ENCODE measurements around the gene PABPN1L.

The PABPN1L gene

DNA sequence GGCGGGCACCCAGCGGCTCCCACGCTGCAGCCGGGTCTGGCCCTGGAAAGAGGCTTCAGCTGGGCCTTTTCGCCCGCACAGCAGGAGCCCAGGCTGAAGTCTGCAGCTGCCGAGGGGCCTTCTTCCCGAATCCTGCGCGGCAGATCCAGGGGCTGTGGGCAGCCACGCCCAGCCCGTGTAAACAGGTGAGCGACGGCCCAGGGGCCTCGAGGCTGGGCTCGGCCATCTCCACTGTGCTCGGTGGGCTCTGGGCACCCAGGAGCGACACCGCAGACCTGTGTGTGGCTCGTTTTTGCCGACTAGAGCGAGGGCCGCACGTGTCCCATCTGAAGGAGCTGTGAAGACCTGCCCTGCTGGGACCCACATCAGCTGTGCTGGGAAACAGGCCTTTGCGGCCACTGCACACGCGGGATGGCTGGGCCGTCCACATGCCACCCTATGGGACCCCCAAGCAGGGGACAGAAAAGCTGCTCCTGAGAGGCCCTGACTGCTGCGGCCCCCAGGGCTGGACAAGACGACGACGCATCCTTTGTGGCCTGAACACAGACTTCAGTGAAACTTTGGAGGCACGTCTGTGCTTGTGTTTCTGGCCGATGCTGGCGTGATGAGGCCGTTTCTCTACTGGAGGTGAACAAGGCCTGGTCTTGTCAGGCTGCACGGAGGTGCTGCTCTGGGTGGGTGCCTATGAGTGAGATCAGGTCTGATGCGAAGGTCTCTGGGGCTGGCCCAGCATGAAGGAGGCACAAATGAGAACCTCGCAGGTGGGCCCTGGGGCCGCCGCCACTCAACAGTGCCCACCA is 49.5 kb downstream of the PABPN1L start:
- ATAC-seq (ENCODE audit: low read depth) (no peak), DNase-seq (ENCODE audit: low spot score) (no peak)
- Histone ChIP-seq H3K4me1 (ENCODE audit: insufficient read depth, poor library complexity, severe bottlenecking) (no peaks in the 10 kb centered on the region), H3K27ac (ENCODE audit: poor library complexity, severe bottlenecking) (no peak overlapping the region), H3K27me3 (ENCODE audit: insufficient read depth, poor library complexity, severe bottlenecking) (no peaks in the 10 kb centered on the region), H3K4me3 (ENCODE audit: severe bottlenecking) (no peak overlapping the region), H3K36me3 (ENCODE audit: low read depth) (no peaks in the 10 kb centered on the region), H3K9me3 (ENCODE audit: severe bottlenecking) (no peaks in the 10 kb centered on the region)
- no peak for TF ChIP-seq CTCF (IDR thresholded peaks at IDR 0.05; ENCODE audit: poor library complexity, severe bottlenecking)

DNA sequence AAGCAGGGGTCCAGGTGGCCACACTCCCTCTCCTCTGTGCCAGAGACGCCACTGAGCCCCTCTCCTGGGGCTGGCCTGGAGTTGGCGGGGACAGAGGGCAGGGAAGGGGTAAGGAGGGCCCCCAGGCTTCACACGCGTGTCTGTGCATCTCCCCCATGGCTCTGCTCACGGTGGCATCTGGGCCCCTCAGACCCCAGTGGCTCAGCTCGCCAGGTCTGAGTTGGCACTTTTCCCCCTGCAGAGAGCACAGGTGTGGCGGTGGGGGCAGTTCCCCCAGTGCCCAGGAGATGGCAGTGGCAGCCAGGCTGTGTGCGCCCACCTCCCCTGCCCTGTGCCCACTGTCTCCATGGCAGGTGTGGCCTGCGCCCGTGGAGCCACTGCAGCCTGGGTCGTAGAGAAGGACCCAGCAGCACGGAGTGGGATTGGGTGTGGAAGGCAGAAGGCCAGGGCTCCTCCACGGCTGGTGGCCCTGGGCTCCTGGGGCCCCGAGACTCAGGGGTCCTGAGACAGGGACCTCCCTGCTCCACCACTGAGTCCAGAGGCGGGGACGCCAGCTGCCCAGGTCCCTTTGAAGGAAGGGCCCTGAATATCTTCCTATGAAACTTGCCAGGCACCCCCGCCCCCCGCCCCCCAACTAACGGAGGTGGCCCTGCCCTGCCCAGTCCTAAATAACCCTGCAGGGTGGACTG is 50.4 kb downstream of the PABPN1L start:
- ATAC-seq (ENCODE audit: low read depth) (peak; percentile 8; the same call in 1 of the 3 replicates), DNase-seq (ENCODE audit: low spot score) (no peak)
- H3K9me3 ChIP-seq (ENCODE audit: severe bottlenecking), result no peaks in the 10 kb centered on the region

GRCh38 chr16:88815227-88815626 is 51.2 kb downstream of the PABPN1L start:
- H3K27me3 ChIP-seq (ENCODE audit: insufficient read depth, poor library complexity, severe bottlenecking), result no peaks in the 10 kb centered on the region
- H3K4me1 ChIP-seq (ENCODE audit: insufficient read depth, poor library complexity, severe bottlenecking), result peaks cover 4% of the 10 kb centered on the region
- H3K27ac ChIP-seq (ENCODE audit: poor library complexity, severe bottlenecking), result no peak overlapping the region
- DNase-seq (ENCODE audit: low spot score) (no peak), ATAC-seq (ENCODE audit: low read depth) (no peak)
- H3K36me3 ChIP-seq (ENCODE audit: low read depth), result peaks cover 5% of the 10 kb centered on the region
- no peak for TF ChIP-seq CTCF (IDR thresholded peaks at IDR 0.05; ENCODE audit: poor library complexity, severe bottlenecking)
- no peaks in the 10 kb centered on the region for H3K9me3 ChIP-seq (ENCODE audit: severe bottlenecking)
- H3K4me3 ChIP-seq (ENCODE audit: severe bottlenecking), result no peak overlapping the region

More for the DNA sequence above, 50.4 kb downstream of the PABPN1L start:
- Histone ChIP-seq H3K4me1 (ENCODE audit: insufficient read depth, poor library complexity, severe bottlenecking) (no peaks in the 10 kb centered on the region), H3K36me3 (ENCODE audit: low read depth) (no peaks in the 10 kb centered on the region), H3K4me3 (ENCODE audit: severe bottlenecking) (no peak overlapping the region), H3K27ac (ENCODE audit: poor library complexity, severe bottlenecking) (no peak overlapping the region), H3K27me3 (ENCODE audit: insufficient read depth, poor library complexity, severe bottlenecking) (no peaks in the 10 kb centered on the region)
- TF ChIP-seq CTCF (IDR thresholded peaks at IDR 0.05; ENCODE audit: poor library complexity, severe bottlenecking), result peak; percentile 85

- no peak for TF ChIP-seq CTCF (IDR thresholded peaks at IDR 0.05; ENCODE audit: poor library complexity, severe bottlenecking)
- Histone ChIP-seq H3K36me3 (ENCODE audit: low read depth) (peaks cover 16% of the 10 kb centered on the region), H3K27ac (ENCODE audit: poor library complexity, severe bottlenecking) (no peak overlapping the region), H3K4me1 (ENCODE audit: insufficient read depth, poor library complexity, severe bottlenecking) (peaks cover 6% of the 10 kb centered on the region), H3K9me3 (ENCODE audit: severe bottlenecking) (no peaks in the 10 kb centered on the region), H3K27me3 (ENCODE audit: insufficient read depth, poor library complexity, severe bottlenecking) (no peaks in the 10 kb centered on the region), H3K4me3 (ENCODE audit: severe bottlenecking) (no peak overlapping the region)
- DNase-seq (ENCODE audit: low spot score) (no peak), ATAC-seq (ENCODE audit: low read depth) (no peak)
Measured at GRCh38 chr16:88814144-88814502, 52.3 kb downstream of the PABPN1L start.
